SU-DHL-6 (cell line): ENCODE data around the gene ANKRD44.

ENCODE experiments used
- H2AFZ ChIP-seq: fragments of 200-600 bp; sonication (generic); 2 replicates; pipeline ENCODE4 v1.6.1; 2014; ENCODE audit warnings: low read depth, mild to moderate bottlenecking, moderate library complexity, mixed read lengths, antibody characterized with exemption, low read length; ENCODE audit not compliant: severe bottlenecking
- H3F3A ChIP-seq: fragments of 200-600 bp; shearing (Covaris generic); 2 replicates; pipeline ENCODE4 v1.6.0; 2016; ENCODE audit warnings: antibody characterized with exemption, mild to moderate bottlenecking; ENCODE audit not compliant: insufficient read depth
- H3K27ac ChIP-seq: fragments of 200-600 bp; sonication (generic); 2 replicates; pipeline ENCODE4 v1.5.1; 2016; ENCODE audit warnings: low read depth, mild to moderate bottlenecking, low read length, moderate library complexity, mixed read lengths
- H3K27me3 ChIP-seq: fragments of 200-600 bp; sonication (generic), shearing (Covaris generic); 2 replicates; pipeline ENCODE4 v1.6.0; 2014; ENCODE audit warnings: mild to moderate bottlenecking, low read length
- H3K36me3 ChIP-seq: fragments of 200-600 bp; sonication (generic); 2 replicates; pipeline ENCODE4 v1.6.1; 2014; ENCODE audit warnings: mild to moderate bottlenecking, low read length, mixed read lengths
- H3K4me2 ChIP-seq: fragments of 300-600, 200-600 bp; shearing (Covaris generic), sonication (generic); 2 replicates; pipeline ENCODE4 v1.6.0; 2014; ENCODE audit warnings: low read length, low read depth, mild to moderate bottlenecking; ENCODE audit not compliant: poor library complexity, severe bottlenecking
- H3K4me3 ChIP-seq: fragments of 200-600 bp; sonication (generic); 2 replicates; pipeline ENCODE4 v1.5.1; 2014; ENCODE audit warnings: antibody characterized with exemption, low read length, mild to moderate bottlenecking, mixed read lengths; ENCODE audit not compliant: insufficient read depth, poor library complexity, severe bottlenecking
- H3K79me2 ChIP-seq: fragments of 200-600 bp; sonication (generic); 2 replicates; pipeline ENCODE4 v1.6.1; 2014; ENCODE audit warnings: mild to moderate bottlenecking, low read length, moderate library complexity; ENCODE audit not compliant: insufficient read depth
- H3K9ac ChIP-seq: fragments of 200-600 bp; sonication (generic); 2 replicates; pipeline ENCODE4 v1.7.0; 2014; ENCODE audit warnings: mild to moderate bottlenecking, low read length
- H3K9me2 ChIP-seq: fragments of 200-600 bp; sonication (generic); replicated peaks from 2 replicates; pipeline ENCODE4 v1.6.1; 2014; ENCODE audit warnings: low read length; ENCODE audit not compliant: insufficient read depth
- H3K9me3 ChIP-seq: fragments of 200-600 bp; sonication (generic); 2 replicates; pipeline ENCODE4 v1.6.1; 2014; ENCODE audit warnings: low read length, mixed read lengths; ENCODE audit not compliant: insufficient read depth
- H4K20me1 ChIP-seq: fragments of 200-600 bp; sonication (generic); 2 replicates; pipeline ENCODE4 v1.6.1; 2014; ENCODE audit warnings: low read depth, mild to moderate bottlenecking, antibody characterized with exemption, low read length, moderate library complexity, mixed read lengths
- CTCF ChIP-seq: fragments of 200-600 bp; sonication (generic); IDR thresholded peaks from one replicate; pipeline ENCODE4 v1.5.1; 2017; ENCODE audit warnings: antibody characterized with exemption, mild to moderate bottlenecking, low read length, moderate library complexity; ENCODE audit not compliant: insufficient read depth, poor library complexity, severe bottlenecking
- EZH2phosphoT487 ChIP-seq: fragments of 200-600 bp; sonication (generic), shearing (Covaris generic); conservative IDR thresholded peaks from 2 replicates; pipeline ENCODE4 v1.6.1; 2018; ENCODE audit warnings: mild to moderate bottlenecking, antibody characterized with exemption, low read length, moderate library complexity, mixed read lengths

ANKRD44 gene

DNA sequence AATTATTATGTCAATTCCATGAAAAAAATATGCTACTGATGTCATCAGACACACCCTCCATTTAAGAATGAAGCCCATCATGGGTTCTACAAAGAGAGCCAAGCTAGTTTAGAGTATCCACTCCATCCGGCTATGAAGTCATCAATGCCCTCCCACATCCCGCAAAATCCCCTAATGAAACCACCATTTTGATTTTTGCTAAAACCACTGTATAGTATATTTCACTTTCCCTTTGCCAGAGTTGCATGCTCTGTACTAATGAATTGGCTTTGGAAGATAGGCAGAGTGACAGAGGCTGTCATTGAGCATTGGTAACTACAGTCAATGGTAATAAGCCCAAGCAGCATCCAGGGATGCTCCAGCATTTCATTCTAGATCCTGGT lies 118.6 kb downstream of the ANKRD44 start:
- no peaks in the 10 kb centered on the region for H3K9me3 ChIP-seq
- peaks cover 27% of the 10 kb centered on the region; the same call in 1 of the 2 replicates for H3F3A ChIP-seq
- TF ChIP-seq EZH2phosphoT487 (no peak), CTCF (no peak)
- peaks cover 43% of the 10 kb centered on the region for H3K79me2 ChIP-seq
- no peaks in the 10 kb centered on the region for H3K36me3 ChIP-seq
- no peak overlapping the region for H3K4me3 ChIP-seq
- no peaks in the 10 kb centered on the region for H4K20me1 ChIP-seq
- H2AFZ ChIP-seq: no peak overlapping the region
- no peak overlapping the region for H3K9ac ChIP-seq
- H3K9me2 ChIP-seq: no peaks in the 10 kb centered on the region
- peak overlapping the region; percentile 21 for H3K4me2 ChIP-seq
- no peak overlapping the region for H3K27ac ChIP-seq
- H3K27me3 ChIP-seq: no peaks in the 10 kb centered on the region

DNA sequence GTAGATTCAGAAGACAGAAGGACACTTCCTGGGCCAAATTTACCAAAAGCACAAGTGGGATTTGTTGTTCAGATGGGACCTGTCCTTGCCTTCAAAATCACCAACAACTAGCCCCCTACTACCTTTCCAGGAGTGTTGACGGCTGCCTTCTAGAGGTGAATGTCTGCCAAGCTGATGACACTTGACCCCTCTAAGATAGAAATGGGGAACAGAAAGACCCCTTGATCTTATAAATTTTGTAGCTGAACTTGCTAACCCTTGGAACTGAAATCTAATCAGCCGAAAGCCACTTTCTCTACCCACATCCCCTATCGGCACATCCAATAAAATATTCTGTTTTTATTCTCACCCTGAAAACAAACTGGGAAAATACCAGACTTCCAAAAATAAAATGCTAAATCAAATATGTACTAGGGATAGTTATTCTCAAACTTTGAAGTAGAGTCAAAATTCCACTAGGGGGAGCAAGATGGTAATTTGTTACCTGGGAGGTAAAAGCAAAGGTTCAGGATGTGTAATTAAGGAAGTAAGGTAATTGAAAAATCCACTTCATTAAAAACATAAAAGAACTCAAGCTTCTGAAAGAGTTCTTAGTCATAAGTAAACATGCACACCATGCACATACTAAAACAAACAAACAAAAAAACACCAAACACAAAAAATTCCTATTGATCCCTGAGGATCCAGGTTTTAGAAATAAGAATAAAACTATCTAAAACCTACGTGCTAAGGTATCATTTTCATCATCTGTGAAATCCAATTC lies 119.2 kb downstream of the ANKRD44 start:
- Histone ChIP-seq H3K9ac (no peak overlapping the region), H3K4me3 (no peak overlapping the region), H3K27me3 (no peaks in the 10 kb centered on the region), H3K36me3 (no peaks in the 10 kb centered on the region), H3K9me3 (no peaks in the 10 kb centered on the region), H3K79me2 (peaks cover 40% of the 10 kb centered on the region), H2AFZ (no peak overlapping the region), H4K20me1 (no peaks in the 10 kb centered on the region), H3K27ac (no peak overlapping the region), H3K4me2 (peak overlapping the region; percentile 21), H3K9me2 (no peaks in the 10 kb centered on the region), H3F3A (peaks cover 21% of the 10 kb centered on the region; the same call in 1 of the 2 replicates)
- TF ChIP-seq CTCF: peak; percentile 69
- no peak for TF ChIP-seq EZH2phosphoT487

DNA sequence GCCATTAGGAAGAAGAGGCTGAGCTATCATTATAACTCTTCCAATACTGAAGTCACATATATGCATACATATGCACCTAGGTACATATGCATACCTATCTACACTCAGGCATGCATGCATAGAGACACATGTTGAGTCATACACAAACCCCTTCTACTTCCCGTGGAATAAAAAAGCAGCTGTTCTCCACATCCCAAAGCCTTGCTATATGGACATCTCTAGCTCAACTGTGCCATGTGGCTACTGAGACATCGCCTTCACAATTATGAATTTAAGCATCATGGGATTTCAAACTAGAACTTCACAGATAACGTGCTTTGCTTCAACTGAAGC lies 120.5 kb downstream of the ANKRD44 start:
- H3K36me3 ChIP-seq: 0 out of 2 replicates have a peak, but pooled peaks cover 5% of the 10 kb centered on the region
- TF ChIP-seq EZH2phosphoT487: no peak
- TF ChIP-seq CTCF: no peak
- H3F3A ChIP-seq: peaks cover 11% of the 10 kb centered on the region; the same call in 1 of the 2 replicates
- peaks cover 40% of the 10 kb centered on the region for H3K79me2 ChIP-seq
- H2AFZ ChIP-seq: no peak overlapping the region
- no peak overlapping the region for H3K27ac ChIP-seq
- H3K9me3 ChIP-seq: no peaks in the 10 kb centered on the region
- H3K4me2 ChIP-seq: no peak overlapping the region
- no peaks in the 10 kb centered on the region for H4K20me1 ChIP-seq
- no peaks in the 10 kb centered on the region for H3K9me2 ChIP-seq
- no peak overlapping the region for H3K9ac ChIP-seq
- no peak overlapping the region for H3K4me3 ChIP-seq
- no peaks in the 10 kb centered on the region for H3K27me3 ChIP-seq
